Coronary artery (tissue), 2 donors: ENCODE results near the gene EFCAB5.
"Not testable (repeated sequence)": the region's sequence is repeated elsewhere in the genome, so short reads cannot be mapped to it uniquely, and the experiment has no call there.

Experiments
- DNase-seq: peaks from one replicate; pipeline ENCODE4 v3.0.0-alpha.2; 2017; ENCODE audit warnings: low spot score
- H3K27ac ChIP-seq, 2 donors: fragments of 200-600 bp; sonication (generic); one replicate each; pipeline ENCODE4 v1.5.1; 2016 to 2019
- H3K4me3 ChIP-seq: fragments of 200-600 bp; sonication (generic); 2 replicates; pipeline ENCODE4 v1.5.1; 2016; ENCODE audit warnings: mild to moderate bottlenecking, moderate library complexity
- CTCF ChIP-seq: fragments of 200-600 bp; sonication (generic); IDR thresholded peaks from one replicate; pipeline ENCODE4 v1.5.1; 2019; ENCODE audit warnings: antibody characterized with exemption

EFCAB5 gene

DNA sequence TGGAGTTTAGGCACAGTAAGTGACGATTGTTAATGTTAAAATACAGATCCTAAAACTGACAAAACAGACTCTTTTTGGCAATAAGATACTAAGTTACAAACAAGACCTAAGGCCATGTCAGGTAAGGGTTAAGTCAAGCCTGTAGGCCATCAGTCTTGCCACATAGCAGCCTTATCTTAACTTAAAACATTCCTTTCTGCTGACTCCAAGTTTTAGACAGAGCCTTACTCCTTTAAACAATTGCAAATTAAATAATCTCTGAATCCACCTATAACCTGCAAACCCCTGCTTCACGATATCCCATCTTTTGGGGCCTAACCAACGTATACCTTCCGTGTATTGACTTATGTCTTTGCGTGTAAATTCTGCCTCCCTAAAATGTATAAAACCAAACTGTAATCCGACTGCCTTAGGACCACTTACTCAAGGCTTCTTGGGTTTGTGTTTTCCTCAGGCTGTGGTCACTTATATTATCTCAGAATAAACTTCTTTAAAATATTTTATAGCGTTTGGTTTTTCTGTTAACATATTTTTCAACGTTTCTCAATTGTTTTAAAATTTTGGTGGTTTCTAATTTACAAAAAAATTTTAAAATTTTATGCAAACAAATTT, 64.4 kb downstream of the EFCAB5 start:
- TF ChIP-seq CTCF = no peak
- no peak overlapping the region for H3K27ac ChIP-seq
- H3K4me3 ChIP-seq = no peak overlapping the region
- DNase-seq = no peak

DNA sequence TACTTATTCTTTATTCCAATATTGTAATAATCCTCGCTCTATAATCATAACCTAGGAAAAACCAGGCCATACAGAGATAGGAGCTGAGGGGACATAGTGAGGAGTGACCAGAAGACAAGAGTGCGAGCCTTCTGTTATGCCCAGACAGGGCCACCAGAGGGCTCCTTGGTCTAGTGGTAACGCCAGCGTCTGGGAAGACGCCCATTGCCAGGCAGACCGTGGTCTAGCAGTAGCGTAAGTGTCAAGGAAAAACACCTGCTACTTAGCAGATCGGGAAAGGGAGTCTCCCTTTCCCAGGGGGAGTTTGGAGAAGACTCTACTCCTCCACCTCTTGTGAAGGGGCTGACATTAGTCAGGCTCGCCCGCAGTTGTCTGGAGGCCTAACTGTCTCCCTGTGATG, 70.5 kb downstream of the EFCAB5 start:
- not testable (repeated sequence) for H3K27ac ChIP-seq, DNase-seq, H3K4me3 ChIP-seq

DNA sequence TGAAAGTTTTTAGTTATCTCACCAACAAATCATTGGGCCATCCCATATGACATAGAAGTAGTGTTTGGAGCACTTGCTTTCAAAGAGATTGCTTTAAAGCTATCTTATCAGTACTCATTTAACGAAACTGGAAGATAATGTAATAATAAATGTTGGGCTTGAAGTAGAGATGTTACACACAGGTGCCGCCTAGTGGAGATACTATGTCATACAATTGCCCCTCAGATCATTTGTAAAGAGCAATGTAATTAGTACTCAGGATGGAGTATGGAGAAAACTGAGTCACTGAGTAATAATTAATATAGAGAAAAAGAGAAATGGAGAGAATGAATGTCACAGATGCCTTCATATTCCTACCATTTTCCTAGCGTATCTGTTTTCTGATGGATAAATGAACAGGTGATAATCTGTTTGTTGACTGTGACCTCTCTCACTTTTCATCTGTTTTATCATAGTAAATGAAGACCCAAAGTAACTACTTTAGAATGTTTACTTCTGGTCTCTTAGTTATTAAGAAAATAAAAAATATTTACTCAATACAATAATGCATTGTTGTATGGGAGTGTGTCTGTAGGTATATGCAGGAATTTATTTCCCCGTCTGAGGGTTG, 80.4 kb downstream of the EFCAB5 start:
- peak; percentile 39 for TF ChIP-seq CTCF
- H3K27ac ChIP-seq = no peak overlapping the region
- DNase-seq = no peak

DNA sequence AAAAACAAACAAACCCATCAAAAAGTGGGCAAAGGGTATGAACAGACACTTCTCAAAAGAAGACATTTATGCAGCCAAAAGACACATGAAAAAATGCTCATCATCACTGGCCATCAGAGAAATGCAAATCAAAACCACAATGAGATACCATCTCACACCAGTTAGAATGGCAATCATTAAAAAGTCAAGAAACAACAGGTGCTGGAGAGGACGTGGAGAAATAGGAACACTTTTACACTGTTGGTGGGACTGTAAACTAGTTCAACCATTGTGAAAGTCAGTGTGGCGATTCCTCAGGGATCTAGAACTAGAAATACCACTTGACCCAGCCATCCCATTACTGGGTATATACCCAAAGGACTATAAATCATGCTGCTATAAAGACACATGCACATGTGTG, 83.9 kb downstream of the EFCAB5 start:
- H3K4me3 ChIP-seq, DNase-seq, H3K27ac ChIP-seq: not testable (repeated sequence)

More for the DNA sequence above, 80.4 kb downstream of the EFCAB5 start:
- no peak overlapping the region for H3K4me3 ChIP-seq

GRCh38 chr17:30027676-30028075, 86.2 kb downstream of the EFCAB5 start:
- no peak overlapping the region for H3K4me3 ChIP-seq
- DNase-seq = no peak
- no peak overlapping the region for H3K27ac ChIP-seq
- TF ChIP-seq CTCF = no peak

GRCh38 chr17:30031214-30031869, 89.9 kb downstream of the EFCAB5 start:
- no peak overlapping the region for H3K27ac ChIP-seq
- TF ChIP-seq CTCF = no peak
- no peak overlapping the region for H3K4me3 ChIP-seq
- DNase-seq = no peak

- no peak for DNase-seq
- H3K4me3 ChIP-seq = no peak overlapping the region
Measured at GRCh38 chr17:30035369-30035768, 93.9 kb downstream of the EFCAB5 start.

GRCh38 chr17:30040719-30041518, 99.5 kb downstream of the EFCAB5 start:
- not testable (repeated sequence) for DNase-seq, H3K4me3 ChIP-seq, H3K27ac ChIP-seq

More at GRCh38 chr17:30035369-30035768, 93.9 kb downstream of the EFCAB5 start:
- no peak for TF ChIP-seq CTCF
- no peak overlapping the region for H3K27ac ChIP-seq
